ENCODE data around the gene SORBS2.

DNA sequence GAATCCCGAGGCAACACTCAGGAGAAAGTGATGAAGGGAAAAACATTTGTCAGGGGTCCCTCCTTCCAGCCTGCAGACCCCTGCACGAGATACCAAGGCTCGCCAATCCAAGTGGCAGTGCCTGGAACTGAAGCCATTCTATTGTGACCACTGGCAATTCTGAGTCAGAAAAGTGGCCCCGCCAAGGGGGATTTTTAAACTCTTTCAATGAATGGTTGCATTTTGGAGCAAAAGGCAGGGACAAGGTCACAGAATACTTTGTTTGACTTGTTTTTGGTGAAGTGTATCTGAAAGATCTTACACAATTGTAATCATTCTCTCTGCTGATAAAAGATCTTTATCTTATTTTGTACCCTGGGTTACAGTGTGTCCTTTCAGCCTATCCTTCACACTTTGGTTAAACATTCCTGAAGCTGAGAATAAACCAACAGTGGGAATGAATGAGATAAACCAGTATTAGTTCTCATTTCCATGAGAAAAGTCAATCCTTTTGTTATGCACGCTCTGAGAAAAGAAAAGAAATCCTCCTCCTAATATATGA lies 160.8 kb downstream of the SORBS2 start:
- TF ChIP-seq RFX5 (IDR thresholded peaks at IDR 0.05; ENCODE audit: low read depth, low read length) (no peak), RCOR1 (IDR thresholded peaks at IDR 0.05; ENCODE audit: insufficient replicate concordance, low read length) (no peak), POLR2A (IDR thresholded peaks at IDR 0.05; ENCODE audit: low read depth, low read length) (no peak), BHLHE40 (IDR thresholded peaks at IDR 0.05; ENCODE audit: low read depth, low read length) (no peak), RAD21 (IDR thresholded peaks at IDR 0.05; ENCODE audit: low read length) (no peak)
- TF ChIP-seq, protein P1, sequence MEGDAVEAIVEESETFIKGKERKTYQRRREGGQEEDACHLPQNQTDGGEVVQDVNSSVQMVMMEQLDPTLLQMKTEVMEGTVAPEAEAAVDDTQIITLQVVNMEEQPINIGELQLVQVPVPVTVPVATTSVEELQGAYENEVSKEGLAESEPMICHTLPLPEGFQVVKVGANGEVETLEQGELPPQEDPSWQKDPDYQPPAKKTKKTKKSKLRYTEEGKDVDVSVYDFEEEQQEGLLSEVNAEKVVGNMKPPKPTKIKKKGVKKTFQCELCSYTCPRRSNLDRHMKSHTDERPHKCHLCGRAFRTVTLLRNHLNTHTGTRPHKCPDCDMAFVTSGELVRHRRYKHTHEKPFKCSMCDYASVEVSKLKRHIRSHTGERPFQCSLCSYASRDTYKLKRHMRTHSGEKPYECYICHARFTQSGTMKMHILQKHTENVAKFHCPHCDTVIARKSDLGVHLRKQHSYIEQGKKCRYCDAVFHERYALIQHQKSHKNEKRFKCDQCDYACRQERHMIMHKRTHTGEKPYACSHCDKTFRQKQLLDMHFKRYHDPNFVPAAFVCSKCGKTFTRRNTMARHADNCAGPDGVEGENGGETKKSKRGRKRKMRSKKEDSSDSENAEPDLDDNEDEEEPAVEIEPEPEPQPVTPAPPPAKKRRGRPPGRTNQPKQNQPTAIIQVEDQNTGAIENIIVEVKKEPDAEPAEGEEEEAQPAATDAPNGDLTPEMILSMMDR (conservative IDR thresholded peaks at IDR 0.05; ENCODE audit: low read depth, low read length): no peak

Measured in IMR-90 (cell line).